OCI-LY1 (cell line): ENCODE results near the gene TRIM7.
"Not testable (repeated sequence)": the region's sequence is repeated elsewhere in the genome, so short reads cannot be mapped to it uniquely, and the experiment has no call there.

Experiments
- H2AFZ ChIP-seq: fragments of 200-600 bp; sonication (generic), shearing (Covaris generic); 2 replicates; pipeline ENCODE4 v1.6.0; 2014; ENCODE audit warnings: antibody characterized with exemption, mild to moderate bottlenecking, low read length
- H3F3A ChIP-seq: fragments of 200-600 bp; sonication (generic), shearing (Covaris generic); 2 replicates; pipeline ENCODE4 v1.6.0; 2014; ENCODE audit warnings: mild to moderate bottlenecking, antibody characterized with exemption, low read length, moderate library complexity; ENCODE audit not compliant: insufficient read depth
- H3K27ac ChIP-seq: fragments of 200-600 bp; sonication (generic); 2 replicates; pipeline ENCODE4 v1.5.1; 2014; ENCODE audit warnings: low read length, mixed run types, mild to moderate bottlenecking, low read depth; ENCODE audit not compliant: poor library complexity, severe bottlenecking
- H3K27me3 ChIP-seq: fragments of 200-600 bp; sonication (generic); 2 replicates; pipeline ENCODE4 v1.6.0; 2014; ENCODE audit warnings: antibody characterized with exemption, mild to moderate bottlenecking, low read length, moderate library complexity; ENCODE audit not compliant: insufficient read depth
- H3K36me3 ChIP-seq: fragments of 200-600 bp; sonication (generic); 2 replicates; pipeline ENCODE4 v1.6.1; 2014; ENCODE audit warnings: mild to moderate bottlenecking, antibody characterized with exemption, low read length, moderate library complexity, mixed read lengths; ENCODE audit not compliant: insufficient read depth
- H3K4me1 ChIP-seq: fragments of 200-600 bp; sonication (generic); 2 replicates; pipeline ENCODE4 v1.5.1; 2014; ENCODE audit warnings: mild to moderate bottlenecking, low read length, moderate library complexity; ENCODE audit not compliant: insufficient read depth, severe bottlenecking
- H3K4me2 ChIP-seq: fragments of 200-600 bp; sonication (generic), shearing (Covaris generic); 2 replicates; pipeline ENCODE4 v1.6.1; 2014; ENCODE audit warnings: low read length
- H3K4me3 ChIP-seq: fragments of 200-600 bp; sonication (generic); 2 replicates; pipeline ENCODE4 v1.5.1; 2014; ENCODE audit warnings: low read length, low read depth, mild to moderate bottlenecking, mixed read lengths; ENCODE audit not compliant: poor library complexity, severe bottlenecking
- H3K79me2 ChIP-seq: fragments of 200-600 bp; shearing (Covaris generic); 2 replicates; pipeline ENCODE4 v1.6.1; 2016; ENCODE audit warnings: mixed run types, low read length, mixed read lengths; ENCODE audit not compliant: insufficient read depth
- H3K9ac ChIP-seq: fragments of 200-600 bp; sonication (generic), shearing (Covaris generic); 2 replicates; pipeline ENCODE4 v1.6.1; 2014; ENCODE audit warnings: mild to moderate bottlenecking, low read length, mixed read lengths
- H3K9me2 ChIP-seq: fragments of 200-600 bp; sonication (generic), shearing (Covaris generic); 2 replicates; pipeline ENCODE4 v1.6.1; 2014; ENCODE audit warnings: low read depth, mild to moderate bottlenecking, low read length, mixed read lengths
- H3K9me3 ChIP-seq: fragments of 200-600 bp; shearing (Covaris generic); 2 replicates; pipeline ENCODE4 v1.6.1; 2014; ENCODE audit warnings: low read length, mixed read lengths
- H4K20me1 ChIP-seq: fragments of 200-600 bp; sonication (generic), shearing (Covaris generic); 2 replicates; pipeline ENCODE4 v1.6.0; 2016; ENCODE audit warnings: mild to moderate bottlenecking, low read length; ENCODE audit not compliant: insufficient read depth
- CTCF ChIP-seq: fragments of 200-600 bp; sonication (generic), shearing (Covaris generic); IDR thresholded peaks from 2 replicates; pipeline ENCODE4 v1.5.1; 2017; ENCODE audit warnings: mild to moderate bottlenecking, antibody characterized with exemption, low read length, moderate library complexity, mixed read lengths
- EZH2 ChIP-seq: fragments of 200-600 bp; sonication (generic), shearing (Covaris generic); IDR thresholded peaks from 2 replicates; pipeline ENCODE4 v1.8.0; 2017; ENCODE audit warnings: borderline replicate concordance, mixed run types, mild to moderate bottlenecking, antibody characterized with exemption, low read length, moderate library complexity, mixed read lengths

Gene TRIM7

GRCh38 chr5:181151146-181151545 lies 53.9 kb downstream of the TRIM7 start:
- no peak overlapping the region for H3K9ac ChIP-seq
- H3K9me3 ChIP-seq, result no peaks in the 10 kb centered on the region
- H4K20me1 ChIP-seq, result no peaks in the 10 kb centered on the region
- no peaks in the 10 kb centered on the region for H3K79me2 ChIP-seq
- H3K4me2 ChIP-seq, result no peak overlapping the region
- H3F3A ChIP-seq, result no peaks in the 10 kb centered on the region
- peak overlapping the region; percentile 56 for H3K27ac ChIP-seq
- no peak overlapping the region for H2AFZ ChIP-seq
- no peaks in the 10 kb centered on the region; the same call in 1 of the 2 replicates for H3K27me3 ChIP-seq
- no peak overlapping the region for H3K4me3 ChIP-seq
- no peak for TF ChIP-seq EZH2
- TF ChIP-seq CTCF, result no peak; the same call in 1 of the 2 replicates
- H3K9me2 ChIP-seq, result no peaks in the 10 kb centered on the region
- H3K36me3 ChIP-seq, result no peaks in the 10 kb centered on the region
- peaks cover 26% of the 10 kb centered on the region for H3K4me1 ChIP-seq

- no peaks in the 10 kb centered on the region; the same call in 1 of the 2 replicates for H3K27me3 ChIP-seq
- no peak overlapping the region for H3K4me3 ChIP-seq
- H3K79me2 ChIP-seq, result no peaks in the 10 kb centered on the region
- peaks cover 6% of the 10 kb centered on the region for H3K9me3 ChIP-seq
- no peaks in the 10 kb centered on the region; the same call in 1 of the 2 replicates for H3K36me3 ChIP-seq
- peaks cover 24% of the 10 kb centered on the region for H3K4me1 ChIP-seq
- no peak overlapping the region; the same call in 1 of the 2 replicates for H3K9ac ChIP-seq
- H3K4me2 ChIP-seq, result peak overlapping the region; percentile 8; the same call in 1 of the 2 replicates
- H4K20me1 ChIP-seq, result no peaks in the 10 kb centered on the region
- peak overlapping the region; percentile 56 for H3K27ac ChIP-seq
- no peaks in the 10 kb centered on the region for H3F3A ChIP-seq
- no peak overlapping the region for H2AFZ ChIP-seq
- no peaks in the 10 kb centered on the region for H3K9me2 ChIP-seq
- no peak for TF ChIP-seq CTCF
- TF ChIP-seq EZH2, result no peak
These were observed 54.9 kb downstream of the TRIM7 start for GRCh38 chr5:181149806-181150733.

- Histone ChIP-seq H3K9me2 (no peaks in the 10 kb centered on the region), H3K4me2 (0 out of 2 replicates have a peak overlapping the region, but pooled peaks have one; percentile 8), H3K4me3 (no peak overlapping the region), H3F3A (no peaks in the 10 kb centered on the region), H3K27ac (peak overlapping the region; percentile 56), H4K20me1 (no peaks in the 10 kb centered on the region), H3K4me1 (peaks cover 24% of the 10 kb centered on the region), H3K79me2 (no peaks in the 10 kb centered on the region), H3K36me3 (no peaks in the 10 kb centered on the region; the same call in 1 of the 2 replicates), H2AFZ (no peak overlapping the region), H3K9me3 (peaks cover 8% of the 10 kb centered on the region), H3K9ac (no peak overlapping the region; the same call in 1 of the 2 replicates), H3K27me3 (no peaks in the 10 kb centered on the region; the same call in 1 of the 2 replicates)
- TF ChIP-seq CTCF (no peak), EZH2 (no peak)
These were observed 55.6 kb downstream of the TRIM7 start for GRCh38 chr5:181149355-181149754.

- not testable (repeated sequence) for H4K20me1 ChIP-seq, H2AFZ ChIP-seq, H3K4me2 ChIP-seq, H3K36me3 ChIP-seq, H3F3A ChIP-seq, H3K27ac ChIP-seq, H3K4me3 ChIP-seq, H3K27me3 ChIP-seq, H3K9ac ChIP-seq, H3K79me2 ChIP-seq, H3K9me2 ChIP-seq
- peaks cover 24% of the 10 kb centered on the region for H3K4me1 ChIP-seq
- peaks cover 13% of the 10 kb centered on the region for H3K9me3 ChIP-seq
These were observed 57.9 kb downstream of the TRIM7 start, which contains the start of gene OR2V2 for GRCh38 chr5:181146927-181147636. Gene OR2V2, plus strand, starts transcription at chr5:181147586. Its CDS starts 7,357 bp downstream, at chr5:181154943.
